Muscle layer of duodenum (tissue), 2 donors: ENCODE data around the gene RCL1.

Experiments
- H3K27ac ChIP-seq: one replicate; pipeline ENCODE4 v1.7.0; 2013; ENCODE audit warnings: mild to moderate bottlenecking, low read length
- H3K27me3 ChIP-seq: one replicate; pipeline ENCODE4 v1.7.0; 2013; ENCODE audit warnings: low read depth, mild to moderate bottlenecking, control low read depth, low read length
- H3K36me3 ChIP-seq, 2 donors: one replicate each; pipeline ENCODE4 v1.7.0; 2013; ENCODE audit warnings: low read length in 2 of 2, control low read depth in 1 of 2, mild to moderate bottlenecking in 1 of 2; ENCODE audit not compliant: insufficient read depth in 2 of 2, control insufficient read depth in 1 of 2
- H3K4me1 ChIP-seq, 2 donors: one replicate each; pipeline ENCODE4 v1.7.0; 2013; ENCODE audit warnings: low read length in 2 of 2, mild to moderate bottlenecking in 2 of 2, control low read depth in 1 of 2, moderate library complexity in 1 of 2; ENCODE audit not compliant: insufficient read depth in 2 of 2, control insufficient read depth in 1 of 2
- H3K4me3 ChIP-seq, 2 donors: one replicate each; pipeline ENCODE4 v1.7.0; 2013; ENCODE audit warnings: low read length in 2 of 2, low read depth in 1 of 2, mild to moderate bottlenecking in 1 of 2
- H3K9me3 ChIP-seq, 2 donors: one replicate each; pipeline ENCODE4 v1.7.0; 2013; ENCODE audit warnings: low read length in 2 of 2, control low read depth in 1 of 2, mild to moderate bottlenecking in 1 of 2; ENCODE audit not compliant: control insufficient read depth in 1 of 2
- donor health status: healthy.

Gene RCL1

GRCh38 chr9:4821133-4821532 lies 28.4 kb downstream of the RCL1 start:
- H3K9me3 ChIP-seq = no peaks in the 10 kb centered on the region
- H3K27me3 ChIP-seq = no peaks in the 10 kb centered on the region
- H3K36me3 ChIP-seq = no peaks in the 10 kb centered on the region
- no peak overlapping the region for H3K4me3 ChIP-seq
- peaks cover 0 to 6% of the 10 kb centered on the region in 2 donors for H3K4me1 ChIP-seq
- no peak overlapping the region for H3K27ac ChIP-seq

GRCh38 chr9:4822057-4822456 lies 29.3 kb downstream of the RCL1 start:
- no peaks in the 10 kb centered on the region for H3K9me3 ChIP-seq
- no peak overlapping the region for H3K4me3 ChIP-seq
- H3K4me1 ChIP-seq = peaks cover 0 to 6% of the 10 kb centered on the region in 2 donors
- no peak overlapping the region for H3K27ac ChIP-seq
- H3K36me3 ChIP-seq = peaks cover 0 to 4% of the 10 kb centered on the region in 2 donors
- H3K27me3 ChIP-seq = no peaks in the 10 kb centered on the region

GRCh38 chr9:4826417-4827166 lies 33.8 kb downstream of the RCL1 start:
- Histone ChIP-seq H3K9me3 (no peaks in the 10 kb centered on the region), H3K4me1 (peaks cover 0 to 10% of the 10 kb centered on the region in 2 donors), H3K36me3 (peaks cover 0 to 4% of the 10 kb centered on the region in 2 donors), H3K27ac (no peak overlapping the region), H3K27me3 (no peaks in the 10 kb centered on the region), H3K4me3 (no peak overlapping the region)

GRCh38 chr9:4827224-4827623 lies 34.5 kb downstream of the RCL1 start:
- Histone ChIP-seq H3K4me3 (no peak overlapping the region), H3K36me3 (peaks cover 0 to 4% of the 10 kb centered on the region in 2 donors), H3K4me1 (peaks cover 0 to 5% of the 10 kb centered on the region in 2 donors), H3K9me3 (no peaks in the 10 kb centered on the region), H3K27me3 (no peaks in the 10 kb centered on the region), H3K27ac (no peak overlapping the region)

GRCh38 chr9:4828761-4829160 lies 36.0 kb downstream of the RCL1 start:
- H3K27ac ChIP-seq = no peak overlapping the region
- no peaks in the 10 kb centered on the region for H3K9me3 ChIP-seq
- peaks cover 4 to 7% of the 10 kb centered on the region in 2 donors for H3K36me3 ChIP-seq
- H3K4me3 ChIP-seq = no peak overlapping the region
- no peaks in the 10 kb centered on the region for H3K27me3 ChIP-seq
- H3K4me1 ChIP-seq = peaks cover 0 to 4% of the 10 kb centered on the region in 2 donors

- Histone ChIP-seq H3K9me3 (no peaks in the 10 kb centered on the region), H3K4me3 (no peak overlapping the region), H3K27ac (no peak overlapping the region), H3K4me1 (peaks cover 0 to 4% of the 10 kb centered on the region in 2 donors), H3K27me3 (no peaks in the 10 kb centered on the region), H3K36me3 (peaks cover 4 to 11% of the 10 kb centered on the region in 2 donors)
These were observed 37.2 kb downstream of the RCL1 start for GRCh38 chr9:4829969-4830368.

- H3K9me3 ChIP-seq = no peaks in the 10 kb centered on the region
- H3K27me3 ChIP-seq = no peaks in the 10 kb centered on the region
- H3K36me3 ChIP-seq = peaks cover 4 to 11% of the 10 kb centered on the region in 2 donors
- H3K4me1 ChIP-seq = peaks cover 0 to 4% of the 10 kb centered on the region in 2 donors
- H3K27ac ChIP-seq = no peak overlapping the region
- H3K4me3 ChIP-seq = no peak overlapping the region
These were observed 38.0 kb downstream of the RCL1 start for GRCh38 chr9:4830699-4831098.

GRCh38 chr9:4831119-4831518 lies 38.4 kb downstream of the RCL1 start:
- Histone ChIP-seq H3K4me1 (peaks cover 0 to 4% of the 10 kb centered on the region in 2 donors), H3K9me3 (no peaks in the 10 kb centered on the region)

GRCh38 chr9:4831944-4832343 lies 39.2 kb downstream of the RCL1 start:
- no peaks in the 10 kb centered on the region for H3K9me3 ChIP-seq
- no peak overlapping the region for H3K27ac ChIP-seq
- H3K4me1 ChIP-seq = peaks cover 0 to 4% of the 10 kb centered on the region in 2 donors
- H3K4me3 ChIP-seq = no peak overlapping the region
- peaks cover 0 to 11% of the 10 kb centered on the region in 2 donors for H3K36me3 ChIP-seq
- H3K27me3 ChIP-seq = no peaks in the 10 kb centered on the region

More at GRCh38 chr9:4831119-4831518, 38.4 kb downstream of the RCL1 start:
- Histone ChIP-seq H3K4me3 (no peak overlapping the region), H3K36me3 (peaks cover 4 to 11% of the 10 kb centered on the region in 2 donors), H3K27me3 (no peaks in the 10 kb centered on the region), H3K27ac (no peak overlapping the region)

- peaks cover 4 to 6% of the 10 kb centered on the region in 2 donors for H3K4me1 ChIP-seq
- no peak overlapping the region for H3K27ac ChIP-seq
- no peaks in the 10 kb centered on the region for H3K9me3 ChIP-seq
- H3K4me3 ChIP-seq = no peak overlapping the region
- no peaks in the 10 kb centered on the region for H3K27me3 ChIP-seq
- peaks cover 0 to 15% of the 10 kb centered on the region in 2 donors for H3K36me3 ChIP-seq
These were observed 40.2 kb downstream of the RCL1 start for GRCh38 chr9:4832786-4833579.

- peaks cover 1 to 6% of the 10 kb centered on the region in 2 donors for H3K4me1 ChIP-seq
- H3K27ac ChIP-seq = no peak overlapping the region
These were observed 41.2 kb downstream of the RCL1 start for GRCh38 chr9:4833781-4834560.

More at GRCh38 chr9:4833781-4834560, 41.2 kb downstream of the RCL1 start:
- H3K4me3 ChIP-seq = no peak overlapping the region
- peaks cover 0 to 15% of the 10 kb centered on the region in 2 donors for H3K36me3 ChIP-seq
- no peaks in the 10 kb centered on the region for H3K9me3 ChIP-seq
- H3K27me3 ChIP-seq = no peaks in the 10 kb centered on the region
